ENCODE results near the gene MSRB1. TPM values are rescaled to one million over a fixed set of nuclear protein-coding genes. Genes with fewer than 3 reads are reported as not detected.

Gene MSRB1
- total and polyA plus RNA-seq, 9 of the 15 experiments (the other 6 are each of a cell fraction or from before 2014, with no cell fraction given) = 5.4 to 33.7 (median 25.7) TPM

GRCh38 chr16:1942810-1943726 is at the start of gene MSRB1 (continued):
- TF ChIP-seq REST (IDR thresholded peaks at IDR 0.05; ENCODE audit: borderline replicate concordance) (no peak), REST (CRISPR knock-in tag; IDR thresholded peaks at IDR 0.05; ENCODE audit: low read depth) (peak; percentile 61; the same call in 1 of the 2 replicates), THAP12 (CRISPR knock-in tag; IDR thresholded peaks at IDR 0.05) (0 out of 2 replicates have a peak, but pooled peaks have one; percentile 41), MNT (conservative IDR thresholded peaks at IDR 0.05) (peak; percentile 24 to 43; a peak in 3 of 4 replicates), DEAF1 (CRISPR knock-in tag; IDR thresholded peaks at IDR 0.05) (no peak), HOXB6 (CRISPR knock-in tag; IDR thresholded peaks at IDR 0.05; ENCODE audit: borderline replicate concordance) (no peak), SIN3A (IDR thresholded peaks at IDR 0.05; ENCODE audit: borderline replicate concordance in 2 of 2, control insufficient read depth in 1 of 2, low read depth in 2 of 2, low read length in 2 of 2) (0 out of 4 replicates have a peak, but pooled peaks of 1 of the 2 experiments have one; percentile 69), ZBTB5 (IDR thresholded peaks at IDR 0.05) (0 out of 2 replicates have a peak, but pooled peaks have one; percentile 12)
